Nephron progenitor cell (in vitro differentiated cells): ENCODE data around the gene HIBCH.
"Not testable (repeated sequence)": the region's sequence is repeated elsewhere in the genome, so short reads cannot be mapped to it uniquely, and the experiment has no call there.

Experiments
- DNase-seq: peaks from one replicate; pipeline ENCODE4 v3.0.0; 2021
- H3K27ac Mint-ChIP-seq: 2 replicates; pipeline ENCODE4 v1.8.0; 2021; ENCODE audit warnings: mild to moderate bottlenecking, moderate library complexity, mixed read lengths
- H3K27me3 Mint-ChIP-seq: 2 replicates; pipeline ENCODE4 v1.8.0; 2021; ENCODE audit warnings: mild to moderate bottlenecking, low read depth, mixed read lengths; ENCODE audit not compliant: poor library complexity
- H3K36me3 Mint-ChIP-seq: 2 replicates; pipeline ENCODE4 v1.8.0; 2021; ENCODE audit warnings: low read depth, mixed read lengths
- H3K4me1 Mint-ChIP-seq: 2 replicates; pipeline ENCODE4 v1.8.0; 2021; ENCODE audit warnings: mixed read lengths
- H3K4me3 Mint-ChIP-seq: 2 replicates; pipeline ENCODE4 v1.8.0; 2021; ENCODE audit warnings: mild to moderate bottlenecking, moderate library complexity, mixed read lengths
- H3K9me3 Mint-ChIP-seq: 2 replicates; pipeline ENCODE4 v1.8.0; 2021; ENCODE audit warnings: mild to moderate bottlenecking, moderate library complexity, mixed read lengths
- TF ChIP-seq, protein P1 (sequence below): fragments of 200-600 bp; sonication (generic); IDR thresholded peaks from 2 replicates; pipeline ENCODE4 v1.5.0; 2021; ENCODE audit warnings: antibody characterized with exemption

Gene HIBCH

DNA sequence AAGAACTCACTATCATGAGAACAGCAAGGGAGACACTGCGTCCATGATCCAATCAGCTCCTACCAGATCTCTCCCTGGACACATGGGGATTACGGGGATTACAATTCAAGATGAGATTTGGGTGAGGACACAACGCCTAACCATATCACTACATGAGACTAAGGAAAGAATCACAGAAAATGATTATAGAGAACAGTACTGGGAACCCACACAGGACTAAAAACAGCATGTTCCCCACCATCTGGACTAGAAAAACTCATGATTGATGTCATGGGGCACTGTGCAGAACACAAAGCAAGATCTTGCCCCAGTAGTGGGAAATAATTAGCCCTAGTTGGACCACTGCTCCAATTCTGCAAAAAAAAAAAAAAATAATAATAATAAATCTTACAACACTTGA is 63.5 kb downstream of the HIBCH start:
- Mint-ChIP-seq H3K27me3 (no peaks in the 10 kb centered on the region), H3K9me3 (peaks cover 18% of the 10 kb centered on the region), H3K4me1 (no peaks in the 10 kb centered on the region), H3K27ac (no peak overlapping the region), H3K4me3 (no peak overlapping the region), H3K36me3 (peaks cover 20% of the 10 kb centered on the region)
- TF ChIP-seq, protein P1, sequence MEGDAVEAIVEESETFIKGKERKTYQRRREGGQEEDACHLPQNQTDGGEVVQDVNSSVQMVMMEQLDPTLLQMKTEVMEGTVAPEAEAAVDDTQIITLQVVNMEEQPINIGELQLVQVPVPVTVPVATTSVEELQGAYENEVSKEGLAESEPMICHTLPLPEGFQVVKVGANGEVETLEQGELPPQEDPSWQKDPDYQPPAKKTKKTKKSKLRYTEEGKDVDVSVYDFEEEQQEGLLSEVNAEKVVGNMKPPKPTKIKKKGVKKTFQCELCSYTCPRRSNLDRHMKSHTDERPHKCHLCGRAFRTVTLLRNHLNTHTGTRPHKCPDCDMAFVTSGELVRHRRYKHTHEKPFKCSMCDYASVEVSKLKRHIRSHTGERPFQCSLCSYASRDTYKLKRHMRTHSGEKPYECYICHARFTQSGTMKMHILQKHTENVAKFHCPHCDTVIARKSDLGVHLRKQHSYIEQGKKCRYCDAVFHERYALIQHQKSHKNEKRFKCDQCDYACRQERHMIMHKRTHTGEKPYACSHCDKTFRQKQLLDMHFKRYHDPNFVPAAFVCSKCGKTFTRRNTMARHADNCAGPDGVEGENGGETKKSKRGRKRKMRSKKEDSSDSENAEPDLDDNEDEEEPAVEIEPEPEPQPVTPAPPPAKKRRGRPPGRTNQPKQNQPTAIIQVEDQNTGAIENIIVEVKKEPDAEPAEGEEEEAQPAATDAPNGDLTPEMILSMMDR, result no peak
- no peak for DNase-seq

DNA sequence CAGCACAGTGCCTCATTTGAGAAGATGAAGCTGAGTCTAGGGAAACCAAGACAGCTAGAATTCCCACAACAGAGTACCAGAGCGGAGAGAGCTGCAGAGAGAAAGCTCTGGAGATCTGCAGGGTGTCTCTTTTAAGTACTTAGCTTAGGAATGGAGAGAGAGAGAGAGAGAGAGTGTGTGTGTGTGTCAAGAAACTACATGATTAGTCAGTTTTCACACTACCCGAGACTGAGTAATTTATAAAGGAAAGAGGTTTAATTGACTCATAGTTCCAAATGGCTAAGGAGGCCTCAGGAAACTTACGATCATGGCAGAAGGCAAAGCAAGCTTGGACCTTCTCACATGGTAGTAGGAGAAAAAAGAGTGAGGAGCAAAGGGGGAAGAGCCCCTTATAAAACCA is 64.0 kb downstream of the HIBCH start:
- Mint-ChIP-seq H3K36me3 (peaks cover 22% of the 10 kb centered on the region), H3K4me3 (no peak overlapping the region), H3K9me3 (peaks cover 18% of the 10 kb centered on the region), H3K27me3 (no peaks in the 10 kb centered on the region), H3K4me1 (no peaks in the 10 kb centered on the region), H3K27ac (no peak overlapping the region)
- TF ChIP-seq, protein P1, result no peak
- no peak for DNase-seq

DNA sequence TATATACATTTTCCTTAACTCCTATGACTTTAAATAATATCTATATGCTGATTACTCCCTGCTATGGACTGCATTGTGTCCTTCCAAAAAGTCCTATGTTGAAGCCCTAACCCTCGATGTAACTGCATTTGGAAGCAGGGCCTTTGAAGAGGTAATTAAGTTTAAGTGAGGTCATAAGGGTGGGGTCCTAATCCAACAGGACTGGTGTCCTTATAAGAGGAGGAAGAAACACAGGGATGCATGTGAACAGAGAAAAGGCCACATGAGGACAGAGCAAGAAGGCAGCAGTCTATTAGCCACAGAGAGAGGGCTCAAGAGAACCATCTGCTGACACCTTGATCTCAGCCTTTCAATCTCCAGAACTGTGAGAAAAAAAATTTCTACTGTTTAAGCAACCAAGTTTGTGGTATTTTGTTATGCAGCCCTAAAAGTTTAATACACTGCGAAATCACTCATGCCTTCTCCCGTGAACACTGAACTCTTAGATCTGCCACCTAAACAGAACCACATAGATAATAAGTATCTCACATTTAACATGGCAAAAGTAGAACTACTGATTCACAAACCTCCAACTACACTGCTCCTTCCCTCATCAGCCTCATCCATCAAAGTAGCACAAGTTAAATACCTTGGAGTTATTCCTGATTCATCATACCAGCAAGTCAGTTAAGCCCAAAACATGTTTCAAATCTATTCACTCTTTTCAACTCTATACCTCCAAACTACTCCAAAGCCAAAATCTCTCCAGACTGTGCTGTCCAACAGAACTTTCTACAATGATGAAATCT is 65.4 kb downstream of the HIBCH start:
- no peak overlapping the region for H3K4me3 Mint-ChIP-seq
- H3K9me3 Mint-ChIP-seq, result peaks cover 18% of the 10 kb centered on the region
- H3K27ac Mint-ChIP-seq, result no peak overlapping the region
- no peaks in the 10 kb centered on the region for H3K27me3 Mint-ChIP-seq
- DNase-seq, result no peak
- TF ChIP-seq, protein P1, result no peak
- no peaks in the 10 kb centered on the region for H3K4me1 Mint-ChIP-seq
- peaks cover 19% of the 10 kb centered on the region for H3K36me3 Mint-ChIP-seq

DNA sequence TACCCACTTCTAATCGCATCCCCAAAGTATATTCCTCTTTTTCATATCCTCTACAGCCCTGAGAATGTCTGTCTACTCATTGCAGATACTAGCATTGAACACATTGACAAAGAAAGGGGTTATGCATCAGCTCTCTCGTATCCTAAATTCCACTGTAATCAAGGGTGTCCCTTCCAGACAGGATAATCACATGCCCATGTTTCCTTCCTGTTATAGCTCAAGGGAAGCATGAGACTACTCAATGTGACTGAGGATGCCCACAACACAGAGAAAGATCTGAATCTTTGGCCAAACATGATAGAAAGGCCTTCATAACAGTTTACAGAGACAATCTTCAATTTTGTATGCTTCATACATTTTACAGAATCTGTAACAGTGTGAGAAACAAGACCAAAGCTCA is 69.2 kb downstream of the HIBCH start:
- no peaks in the 10 kb centered on the region for H3K4me1 Mint-ChIP-seq
- H3K4me3 Mint-ChIP-seq, result no peak overlapping the region
- DNase-seq, result no peak
- no peaks in the 10 kb centered on the region for H3K27me3 Mint-ChIP-seq
- TF ChIP-seq, protein P1, result no peak
- H3K9me3 Mint-ChIP-seq, result no peaks in the 10 kb centered on the region
- H3K36me3 Mint-ChIP-seq, result peaks cover 42% of the 10 kb centered on the region
- H3K27ac Mint-ChIP-seq, result peak overlapping the region; percentile 5

DNA sequence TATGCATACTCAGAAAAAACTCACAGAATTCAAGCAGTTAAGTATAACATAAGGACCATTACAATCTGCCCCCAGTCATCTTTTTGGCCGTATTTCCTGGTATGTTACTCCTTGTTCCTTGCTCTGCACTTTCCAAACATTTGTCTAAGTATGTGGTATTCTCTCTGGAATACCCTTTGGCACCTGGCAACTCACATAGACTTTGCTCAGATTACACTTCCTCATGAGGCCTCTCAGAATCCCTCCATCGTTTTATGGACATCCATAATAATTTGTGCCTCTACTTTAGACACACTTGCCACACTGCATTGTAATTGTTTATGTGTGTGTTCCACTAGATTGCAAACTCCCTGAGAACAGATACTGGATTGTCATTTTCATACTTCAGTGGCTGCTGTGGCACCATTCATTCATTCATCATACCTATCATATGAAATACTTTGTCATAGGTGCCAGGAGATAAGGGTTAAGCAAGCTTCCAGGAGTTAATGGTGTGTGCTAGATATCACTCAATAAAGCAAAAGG is 84.0 kb downstream of the HIBCH start:
- H3K9me3 Mint-ChIP-seq, result peaks cover 27% of the 10 kb centered on the region
- H3K27ac Mint-ChIP-seq, result no peak overlapping the region
- H3K4me3 Mint-ChIP-seq, result no peak overlapping the region
- H3K27me3 Mint-ChIP-seq, result no peaks in the 10 kb centered on the region
- H3K4me1 Mint-ChIP-seq, result no peaks in the 10 kb centered on the region
- peaks cover 73% of the 10 kb centered on the region for H3K36me3 Mint-ChIP-seq
- TF ChIP-seq, protein P1, result no peak
- no peak for DNase-seq

DNA sequence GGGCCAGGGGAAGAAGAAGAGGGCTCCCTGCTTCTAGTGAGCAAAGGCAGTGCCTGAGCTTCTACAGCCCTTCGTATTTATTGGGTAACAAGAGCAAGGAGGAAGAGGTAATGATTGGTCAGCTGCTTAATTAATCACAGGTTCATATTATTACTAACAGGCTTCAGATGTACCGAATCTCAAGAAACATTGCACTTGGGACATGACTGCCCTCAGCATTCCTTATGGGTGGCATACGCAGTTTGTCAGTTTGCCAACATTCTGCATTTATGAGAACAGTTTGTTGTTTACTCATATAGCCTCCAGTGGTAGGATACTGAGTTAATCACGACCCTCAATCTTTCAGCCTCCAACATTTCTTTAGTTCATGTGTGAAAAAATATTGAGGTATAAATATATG is 84.5 kb downstream of the HIBCH start:
- H3K4me3 Mint-ChIP-seq, result no peak overlapping the region
- H3K4me1 Mint-ChIP-seq, result no peaks in the 10 kb centered on the region
- no peak overlapping the region for H3K27ac Mint-ChIP-seq
- DNase-seq, result no peak
- peaks cover 68% of the 10 kb centered on the region for H3K36me3 Mint-ChIP-seq
- H3K9me3 Mint-ChIP-seq, result peaks cover 22% of the 10 kb centered on the region
- TF ChIP-seq, protein P1, result no peak
- no peaks in the 10 kb centered on the region for H3K27me3 Mint-ChIP-seq

DNA sequence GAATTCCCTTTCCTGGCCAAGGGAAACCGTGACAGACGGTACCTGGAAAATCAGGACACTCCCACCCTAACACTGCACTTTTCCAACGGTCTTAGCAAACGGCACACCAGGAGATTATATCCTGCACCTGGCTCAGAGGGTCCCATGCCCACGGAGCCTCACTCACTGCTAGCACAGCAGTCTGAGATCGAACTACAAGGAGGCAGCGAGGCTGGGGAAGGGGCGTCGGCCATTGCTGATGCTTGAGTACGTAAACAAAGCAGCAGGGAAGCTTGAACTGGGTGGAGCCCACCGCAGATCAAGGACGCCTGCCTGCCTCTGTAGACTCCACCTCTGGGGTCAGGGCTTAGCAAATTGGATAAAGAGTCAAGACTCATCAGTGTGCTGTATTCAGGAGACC is 95.6 kb downstream of the HIBCH start:
- H3K27me3 Mint-ChIP-seq, H3K4me3 Mint-ChIP-seq, H3K27ac Mint-ChIP-seq, DNase-seq: not testable (repeated sequence)
- Mint-ChIP-seq H3K36me3 (peaks cover 87% of the 10 kb centered on the region), H3K4me1 (peaks cover 16% of the 10 kb centered on the region), H3K9me3 (peaks cover 64% of the 10 kb centered on the region)

DNA sequence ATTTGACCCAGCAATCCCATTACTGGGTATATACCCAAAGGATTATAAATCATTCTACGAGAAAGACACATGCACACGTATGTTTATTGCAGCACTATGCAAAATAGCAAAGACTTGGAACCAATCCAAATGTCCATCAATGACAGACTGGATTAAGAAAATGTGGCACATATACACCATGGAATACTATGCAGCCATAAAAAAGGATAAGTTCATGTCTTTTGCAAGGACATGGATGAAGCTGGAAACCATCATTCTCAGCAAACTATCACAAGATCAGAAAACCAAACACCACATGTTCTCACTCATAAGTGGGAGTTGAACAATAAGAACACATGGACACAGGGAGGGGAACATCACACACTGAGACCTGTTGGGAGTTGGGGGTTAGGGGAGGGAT is 96.9 kb downstream of the HIBCH start:
- not testable (repeated sequence) for H3K4me3 Mint-ChIP-seq, H3K27me3 Mint-ChIP-seq, H3K27ac Mint-ChIP-seq, DNase-seq
- peaks cover 55% of the 10 kb centered on the region for H3K9me3 Mint-ChIP-seq
- peaks cover 81% of the 10 kb centered on the region for H3K36me3 Mint-ChIP-seq
- peaks cover 21% of the 10 kb centered on the region for H3K4me1 Mint-ChIP-seq
